GM23338 (cell line): ENCODE results near the gene MAP3K13. TPM values are rescaled to one million over a fixed set of nuclear protein-coding genes. Genes with fewer than 3 reads are reported as not detected.

Experiments
- ATAC-seq: fragments of 200-7000 bp; cut with Tn5 transposase; 3 replicates; pipeline ENCODE4 v1.9.1; 2020
- DNase-seq: peaks from one replicate; pipeline ENCODE4 v3.0.0-alpha.2; 2015; ENCODE audit warnings: low spot score
- H2AFZ ChIP-seq: fragments of 200-600 bp; sonication (generic); 2 replicates; pipeline ENCODE4 v1.8.0; 2016; ENCODE audit warnings: antibody characterized with exemption, mild to moderate bottlenecking, moderate library complexity
- H3F3A ChIP-seq: fragments of 200-600 bp; sonication (generic); replicated peaks from 2 replicates; pipeline ENCODE4 v1.8.0; 2017; ENCODE audit warnings: antibody characterized with exemption, mixed run types, low read depth
- H3K27ac ChIP-seq: fragments of 200-600 bp; sonication (generic); 2 replicates; pipeline ENCODE4 v1.6.1; 2016; ENCODE audit warnings: low read depth
- H3K27me3 ChIP-seq: fragments of 200-600 bp; sonication (generic); 2 replicates; pipeline ENCODE4 v1.8.0; 2016; ENCODE audit warnings: mild to moderate bottlenecking, mixed run types, moderate library complexity; ENCODE audit not compliant: insufficient read depth
- H3K36me3 ChIP-seq: fragments of 200-600 bp; sonication (generic); 2 replicates; pipeline ENCODE4 v1.8.0; 2016; ENCODE audit warnings: mild to moderate bottlenecking; ENCODE audit not compliant: insufficient read depth
- H3K4me1 ChIP-seq: fragments of 200-600 bp; sonication (generic); 2 replicates; pipeline ENCODE4 v1.8.0; 2016; ENCODE audit warnings: mild to moderate bottlenecking, moderate library complexity; ENCODE audit not compliant: insufficient read depth
- H3K4me2 ChIP-seq: fragments of 200-600 bp; sonication (generic); 2 replicates; pipeline ENCODE4 v1.7.1; 2017; ENCODE audit warnings: mixed run types
- H3K4me3 ChIP-seq: fragments of 200-600 bp; sonication (generic); 2 replicates; pipeline ENCODE4 v1.6.1; 2016; ENCODE audit warnings: mixed run types
- H3K79me2 ChIP-seq: fragments of 200-600 bp; sonication (generic); replicated peaks from 2 replicates; pipeline ENCODE4 v1.8.0; 2017; ENCODE audit warnings: mild to moderate bottlenecking; ENCODE audit not compliant: insufficient read depth
- H3K9me2 ChIP-seq: fragments of 200-600 bp; sonication (generic); 2 replicates; pipeline ENCODE4 v1.8.0; 2017; ENCODE audit not compliant: insufficient read depth
- H4K20me1 ChIP-seq: fragments of 200-600 bp; sonication (generic); replicated peaks from 2 replicates; pipeline ENCODE4 v1.8.0; 2017; ENCODE audit warnings: mild to moderate bottlenecking; ENCODE audit not compliant: insufficient read depth
- H3K27ac Mint-ChIP-seq: 2 replicates; pipeline ENCODE4 v1.8.0; 2020; ENCODE audit warnings: inconsistent platforms, mild to moderate bottlenecking, moderate library complexity, mixed read lengths
- H3K27me3 Mint-ChIP-seq: 3 replicates; pipeline ENCODE4 v1.8.0; 2022; ENCODE audit warnings: low read depth, mild to moderate bottlenecking, moderate library complexity, mixed read lengths, inconsistent platforms; ENCODE audit not compliant: insufficient read depth, poor library complexity
- H3K36me3 Mint-ChIP-seq: 3 replicates; pipeline ENCODE4 v1.8.0; 2021; ENCODE audit warnings: low read depth, mild to moderate bottlenecking, inconsistent platforms, moderate library complexity, mixed read lengths
- H3K4me1 Mint-ChIP-seq: 3 replicates; pipeline ENCODE4 v1.8.0; 2020; ENCODE audit warnings: mild to moderate bottlenecking, inconsistent platforms, mixed read lengths
- H3K4me3 Mint-ChIP-seq: 3 replicates; pipeline ENCODE4 v1.8.0; 2021; ENCODE audit warnings: moderate library complexity, mild to moderate bottlenecking, inconsistent platforms, mixed read lengths
- H3K9me3 Mint-ChIP-seq: 3 replicates; pipeline ENCODE4 v1.8.0; 2020; ENCODE audit warnings: moderate library complexity, mild to moderate bottlenecking, inconsistent platforms, mixed read lengths
- CREB1 ChIP-seq: fragments of 250-450 bp; sonication (Bioruptor Pico); IDR thresholded peaks from 2 replicates; pipeline ENCODE4 v1.5.0; 2020; ENCODE audit warnings: low read depth, mild to moderate bottlenecking, moderate library complexity
- CTCF ChIP-seq, 2 experiments: fragments of 200-600 bp in 1 of 2; sonication (generic) in 1 of 2; conservative IDR thresholded peaks; 2 replicates each; pipeline versions ENCODE4 v1.5.1 to v1.6.1; 2016 to 2017; ENCODE audit warnings: antibody characterized with exemption in 2 of 2, low read depth in 2 of 2, mild to moderate bottlenecking in 2 of 2, moderate library complexity in 1 of 2
- ETS1 ChIP-seq: IDR thresholded peaks from 2 replicates; pipeline ENCODE4 v1.6.1; 2016; ENCODE audit warnings: antibody characterized with exemption
- EZH2 ChIP-seq: fragments of 200-600 bp; sonication (generic); IDR thresholded peaks from one replicate; pipeline ENCODE4 v1.8.0; 2017; ENCODE audit warnings: antibody characterized with exemption, mild to moderate bottlenecking, low read depth; ENCODE audit not compliant: unreplicated experiment
- EZH2phosphoT487 ChIP-seq: fragments of 200-600 bp; sonication (generic); IDR thresholded peaks from one replicate; pipeline ENCODE4 v1.8.1; 2018; ENCODE audit warnings: antibody characterized with exemption; ENCODE audit not compliant: unreplicated experiment
- JUNB ChIP-seq: IDR thresholded peaks from one replicate; pipeline ENCODE4 v1.6.1; 2016; ENCODE audit warnings: antibody characterized with exemption; ENCODE audit not compliant: unreplicated experiment
- NANOG ChIP-seq: IDR thresholded peaks from 2 replicates; pipeline ENCODE4 v1.6.1; 2016; ENCODE audit warnings: antibody characterized with exemption, borderline replicate concordance
- POLR2AphosphoS5 ChIP-seq: IDR thresholded peaks from 2 replicates; pipeline ENCODE4 v1.6.1; 2016; ENCODE audit warnings: antibody characterized with exemption, low read depth
- STAT1 ChIP-seq: IDR thresholded peaks from one replicate; pipeline ENCODE4 v1.6.1; 2016; ENCODE audit warnings: antibody characterized with exemption; ENCODE audit not compliant: unreplicated experiment
- ZNF114 ChIP-seq: fragments of 250-450 bp; sonication (Bioruptor Pico); IDR thresholded peaks from 2 replicates; pipeline ENCODE4 v1.5.0; 2020; ENCODE audit warnings: mild to moderate bottlenecking, moderate library complexity
- ZNF331 ChIP-seq: fragments of 250-450 bp; sonication (Bioruptor Pico); IDR thresholded peaks from 2 replicates; pipeline ENCODE4 v1.5.0; 2020; ENCODE audit warnings: low read depth, mild to moderate bottlenecking, moderate library complexity
- polyA plus RNA-seq: library from polyadenylated mRNA; unstranded; fragments of >200 nt; fragmentation: Nextera tagmentation; extraction: Ambion mirVana; gene quantifications from 2 replicates; pipeline ENCODE4 v1.2.1, GENCODE V29; 2016
- total RNA-seq: library from RNA; depleted of rRNA; stranded (reverse); fragments of >200 nt; shearing (Covaris generic); gene quantifications from 2 replicates; pipeline ENCODE4 v1.2.3, GENCODE V29; 2014
- TF ChIP-seq, protein P1 (sequence below): fragments of 250-450 bp; sonication (Bioruptor Pico); IDR thresholded peaks from 2 replicates; pipeline ENCODE4 v1.5.0; 2020; ENCODE audit warnings: mild to moderate bottlenecking, moderate library complexity
- TF ChIP-seq, protein P2 (sequence below): IDR thresholded peaks from one replicate; pipeline ENCODE4 v1.6.1; 2018; ENCODE audit warnings: antibody characterized with exemption; ENCODE audit not compliant: unreplicated experiment

Gene MAP3K13
- total and polyA plus RNA-seq, 2 experiments from 2014 or later: 10.7 to 129 TPM

- Histone ChIP-seq H2AFZ (no peak overlapping the region), H3K4me1 (no peaks in the 10 kb centered on the region), H3K4me2 (no peak overlapping the region), H3K27me3 (no peaks in the 10 kb centered on the region), H3K4me3 (no peak overlapping the region), H3K79me2 (no peaks in the 10 kb centered on the region), H3K36me3 (no peaks in the 10 kb centered on the region), H4K20me1 (no peaks in the 10 kb centered on the region), H3K9me2 (no peaks in the 10 kb centered on the region), H3F3A (no peaks in the 10 kb centered on the region), H3K27ac (no peak overlapping the region)
- TF ChIP-seq, protein P1, sequence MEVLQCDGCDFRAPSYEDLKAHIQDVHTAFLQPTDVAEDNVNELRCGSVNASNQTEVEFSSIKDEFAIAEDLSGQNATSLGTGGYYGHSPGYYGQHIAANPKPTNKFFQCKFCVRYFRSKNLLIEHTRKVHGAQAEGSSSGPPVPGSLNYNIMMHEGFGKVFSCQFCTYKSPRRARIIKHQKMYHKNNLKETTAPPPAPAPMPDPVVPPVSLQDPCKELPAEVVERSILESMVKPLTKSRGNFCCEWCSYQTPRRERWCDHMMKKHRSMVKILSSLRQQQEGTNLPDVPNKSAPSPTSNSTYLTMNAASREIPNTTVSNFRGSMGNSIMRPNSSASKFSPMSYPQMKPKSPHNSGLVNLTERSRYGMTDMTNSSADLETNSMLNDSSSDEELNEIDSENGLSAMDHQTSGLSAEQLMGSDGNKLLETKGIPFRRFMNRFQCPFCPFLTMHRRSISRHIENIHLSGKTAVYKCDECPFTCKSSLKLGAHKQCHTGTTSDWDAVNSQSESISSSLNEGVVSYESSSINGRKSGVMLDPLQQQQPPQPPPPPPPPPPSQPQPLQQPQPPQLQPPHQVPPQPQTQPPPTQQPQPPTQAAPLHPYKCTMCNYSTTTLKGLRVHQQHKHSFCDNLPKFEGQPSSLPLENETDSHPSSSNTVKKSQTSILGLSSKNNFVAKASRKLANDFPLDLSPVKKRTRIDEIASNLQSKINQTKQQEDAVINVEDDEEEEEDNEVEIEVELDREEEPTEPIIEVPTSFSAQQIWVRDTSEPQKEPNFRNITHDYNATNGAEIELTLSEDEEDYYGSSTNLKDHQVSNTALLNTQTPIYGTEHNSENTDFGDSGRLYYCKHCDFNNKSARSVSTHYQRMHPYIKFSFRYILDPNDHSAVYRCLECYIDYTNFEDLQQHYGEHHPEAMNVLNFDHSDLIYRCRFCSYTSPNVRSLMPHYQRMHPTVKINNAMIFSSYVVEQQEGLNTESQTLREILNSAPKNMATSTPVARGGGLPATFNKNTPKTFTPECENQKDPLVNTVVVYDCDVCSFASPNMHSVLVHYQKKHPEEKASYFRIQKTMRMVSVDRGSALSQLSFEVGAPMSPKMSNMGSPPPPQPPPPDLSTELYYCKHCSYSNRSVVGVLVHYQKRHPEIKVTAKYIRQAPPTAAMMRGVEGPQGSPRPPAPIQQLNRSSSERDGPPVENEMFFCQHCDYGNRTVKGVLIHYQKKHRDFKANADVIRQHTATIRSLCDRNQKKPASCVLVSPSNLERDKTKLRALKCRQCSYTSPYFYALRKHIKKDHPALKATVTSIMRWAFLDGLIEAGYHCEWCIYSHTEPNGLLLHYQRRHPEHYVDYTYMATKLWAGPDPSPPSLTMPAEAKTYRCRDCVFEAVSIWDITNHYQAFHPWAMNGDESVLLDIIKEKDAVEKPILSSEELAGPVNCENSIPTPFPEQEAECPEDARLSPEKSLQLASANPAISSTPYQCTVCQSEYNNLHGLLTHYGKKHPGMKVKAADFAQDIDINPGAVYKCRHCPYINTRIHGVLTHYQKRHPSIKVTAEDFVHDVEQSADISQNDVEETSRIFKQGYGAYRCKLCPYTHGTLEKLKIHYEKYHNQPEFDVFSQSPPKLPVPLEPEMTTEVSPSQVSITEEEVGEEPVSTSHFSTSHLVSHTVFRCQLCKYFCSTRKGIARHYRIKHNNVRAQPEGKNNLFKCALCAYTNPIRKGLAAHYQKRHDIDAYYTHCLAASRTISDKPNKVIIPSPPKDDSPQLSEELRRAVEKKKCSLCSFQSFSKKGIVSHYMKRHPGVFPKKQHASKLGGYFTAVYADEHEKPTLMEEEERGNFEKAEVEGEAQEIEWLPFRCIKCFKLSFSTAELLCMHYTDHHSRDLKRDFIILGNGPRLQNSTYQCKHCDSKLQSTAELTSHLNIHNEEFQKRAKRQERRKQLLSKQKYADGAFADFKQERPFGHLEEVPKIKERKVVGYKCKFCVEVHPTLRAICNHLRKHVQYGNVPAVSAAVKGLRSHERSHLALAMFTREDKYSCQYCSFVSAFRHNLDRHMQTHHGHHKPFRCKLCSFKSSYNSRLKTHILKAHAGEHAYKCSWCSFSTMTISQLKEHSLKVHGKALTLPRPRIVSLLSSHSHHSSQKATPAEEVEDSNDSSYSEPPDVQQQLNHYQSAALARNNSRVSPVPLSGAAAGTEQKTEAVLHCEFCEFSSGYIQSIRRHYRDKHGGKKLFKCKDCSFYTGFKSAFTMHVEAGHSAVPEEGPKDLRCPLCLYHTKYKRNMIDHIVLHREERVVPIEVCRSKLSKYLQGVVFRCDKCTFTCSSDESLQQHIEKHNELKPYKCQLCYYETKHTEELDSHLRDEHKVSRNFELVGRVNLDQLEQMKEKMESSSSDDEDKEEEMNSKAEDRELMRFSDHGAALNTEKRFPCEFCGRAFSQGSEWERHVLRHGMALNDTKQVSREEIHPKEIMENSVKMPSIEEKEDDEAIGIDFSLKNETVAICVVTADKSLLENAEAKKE (CRISPR knock-in tag): no peak
- no peak for TF ChIP-seq ETS1
- no peak for TF ChIP-seq CREB1 (CRISPR knock-in tag)
- TF ChIP-seq ZNF331 (CRISPR knock-in tag): no peak
- TF ChIP-seq JUNB: no peak
- TF ChIP-seq STAT1: no peak
- no peak for TF ChIP-seq ZNF114 (CRISPR knock-in tag)
- TF ChIP-seq POLR2AphosphoS5: no peak
- no peak for TF ChIP-seq EZH2phosphoT487
- TF ChIP-seq, protein P2, sequence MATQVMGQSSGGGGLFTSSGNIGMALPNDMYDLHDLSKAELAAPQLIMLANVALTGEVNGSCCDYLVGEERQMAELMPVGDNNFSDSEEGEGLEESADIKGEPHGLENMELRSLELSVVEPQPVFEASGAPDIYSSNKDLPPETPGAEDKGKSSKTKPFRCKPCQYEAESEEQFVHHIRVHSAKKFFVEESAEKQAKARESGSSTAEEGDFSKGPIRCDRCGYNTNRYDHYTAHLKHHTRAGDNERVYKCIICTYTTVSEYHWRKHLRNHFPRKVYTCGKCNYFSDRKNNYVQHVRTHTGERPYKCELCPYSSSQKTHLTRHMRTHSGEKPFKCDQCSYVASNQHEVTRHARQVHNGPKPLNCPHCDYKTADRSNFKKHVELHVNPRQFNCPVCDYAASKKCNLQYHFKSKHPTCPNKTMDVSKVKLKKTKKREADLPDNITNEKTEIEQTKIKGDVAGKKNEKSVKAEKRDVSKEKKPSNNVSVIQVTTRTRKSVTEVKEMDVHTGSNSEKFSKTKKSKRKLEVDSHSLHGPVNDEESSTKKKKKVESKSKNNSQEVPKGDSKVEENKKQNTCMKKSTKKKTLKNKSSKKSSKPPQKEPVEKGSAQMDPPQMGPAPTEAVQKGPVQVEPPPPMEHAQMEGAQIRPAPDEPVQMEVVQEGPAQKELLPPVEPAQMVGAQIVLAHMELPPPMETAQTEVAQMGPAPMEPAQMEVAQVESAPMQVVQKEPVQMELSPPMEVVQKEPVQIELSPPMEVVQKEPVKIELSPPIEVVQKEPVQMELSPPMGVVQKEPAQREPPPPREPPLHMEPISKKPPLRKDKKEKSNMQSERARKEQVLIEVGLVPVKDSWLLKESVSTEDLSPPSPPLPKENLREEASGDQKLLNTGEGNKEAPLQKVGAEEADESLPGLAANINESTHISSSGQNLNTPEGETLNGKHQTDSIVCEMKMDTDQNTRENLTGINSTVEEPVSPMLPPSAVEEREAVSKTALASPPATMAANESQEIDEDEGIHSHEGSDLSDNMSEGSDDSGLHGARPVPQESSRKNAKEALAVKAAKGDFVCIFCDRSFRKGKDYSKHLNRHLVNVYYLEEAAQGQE: no peak
- no peak for TF ChIP-seq NANOG
- no peak for TF ChIP-seq EZH2
- TF ChIP-seq CTCF (conservative IDR thresholded peaks at IDR 0.05; ENCODE audit: low read depth in 2 of 2): no peak
- DNase-seq: no peak
- ATAC-seq: no peak
- H3K27me3 Mint-ChIP-seq: peaks cover 2% of the 10 kb centered on the region
- H3K4me3 Mint-ChIP-seq: no peak overlapping the region
- no peak overlapping the region for H3K27ac Mint-ChIP-seq
- H3K9me3 Mint-ChIP-seq: peaks cover 24% of the 10 kb centered on the region
- H3K36me3 Mint-ChIP-seq: peaks cover 12% of the 10 kb centered on the region
- no peaks in the 10 kb centered on the region for H3K4me1 Mint-ChIP-seq
Observed at GRCh38 chr3:185382154-185382553, 19.2 kb downstream of the MAP3K13 start.
